Esophagus squamous epithelium (tissue), 5 donors: ENCODE results near the gene TEX44. TPM values are rescaled to one million over a fixed set of nuclear protein-coding genes. Genes with fewer than 3 reads are reported as not detected.
"Not testable (repeated sequence)": the region's sequence is repeated elsewhere in the genome, so short reads cannot be mapped to it uniquely, and the experiment has no call there.

ENCODE experiments used
- DNase-seq: peaks from one replicate; lab custom pipeline; 2025; lab: John Stamatoyannopoulos, UW
- H3K27ac ChIP-seq, 4 donors: fragments of 200-600 bp; sonication (generic); one replicate each; pipeline ENCODE4 v1.5.1; 2016 to 2019; ENCODE audit warnings: mild to moderate bottlenecking in 1 of 4
- H3K27me3 ChIP-seq, 4 donors: fragments of 200-600 bp; sonication (generic); 1 replicate in 3 of 4; 2 replicates in 1 of 4; pipeline versions ENCODE4 v1.5.1 to v1.6.0; 2017 to 2021; ENCODE audit warnings: antibody characterized with exemption in 1 of 4
- H3K36me3 ChIP-seq, 3 donors: fragments of 200-600 bp; sonication (generic); one replicate each; pipeline ENCODE4 v1.5.1; 2016 to 2019
- H3K4me1 ChIP-seq, 3 donors: fragments of 200-600 bp; sonication (generic); one replicate each; pipeline ENCODE4 v1.5.1; 2017 to 2019
- H3K4me3 ChIP-seq, 4 donors: fragments of 200-600 bp; sonication (generic); 1 replicate in 3 of 4; 2 replicates in 1 of 4; pipeline ENCODE4 v1.5.1; 2016 to 2019; ENCODE audit warnings: mild to moderate bottlenecking in 2 of 4, moderate library complexity in 1 of 4
- H3K9me3 ChIP-seq, 3 donors: fragments of 200-600 bp; sonication (generic); one replicate each; pipeline ENCODE4 v1.5.1; 2016 to 2019
- CTCF ChIP-seq, 6 experiments: fragments of 450-650 bp in 4 of 6; fragments of 200-600 bp in 2 of 6; sonication (generic) in 2 of 6; IDR thresholded peaks; one replicate each; pipeline ENCODE4 v1.5.1; 2016 to 2019; ENCODE audit warnings: antibody characterized with exemption in 6 of 6, mild to moderate bottlenecking in 4 of 6, moderate library complexity in 4 of 6
- POLR2A ChIP-seq, 4 donors: fragments of 450-650 bp; IDR thresholded peaks; one replicate each; pipeline ENCODE4 v1.6.1; 2017; ENCODE audit warnings: antibody characterized with exemption in 4 of 4, mild to moderate bottlenecking in 4 of 4, moderate library complexity in 3 of 4
- WGBS, 2 donors: methylation state at CpG; one replicate each; pipeline ENCODE4 v1.1.5; 2018; 5-methylcytosine and 5-hydroxymethylcytosine counted together
- intact Hi-C: fragments of 100-400 bp; cut with DNase I; formaldehyde crosslinking; loops from one replicate; pipeline ENCODE4 v1.15.0; 2022
- total RNA-seq, 4 donors: library from RNA; depleted of rRNA; stranded (reverse); fragments of >200 nt; gene quantifications; one replicate each; pipeline ENCODE4 v1.1.0, GENCODE V29; 2016
- donor health status: DM: yes; HTN: yes; CAD: no.

Gene TEX44
- total RNA-seq, 4 donors from 2014 or later: not detected

DNA sequence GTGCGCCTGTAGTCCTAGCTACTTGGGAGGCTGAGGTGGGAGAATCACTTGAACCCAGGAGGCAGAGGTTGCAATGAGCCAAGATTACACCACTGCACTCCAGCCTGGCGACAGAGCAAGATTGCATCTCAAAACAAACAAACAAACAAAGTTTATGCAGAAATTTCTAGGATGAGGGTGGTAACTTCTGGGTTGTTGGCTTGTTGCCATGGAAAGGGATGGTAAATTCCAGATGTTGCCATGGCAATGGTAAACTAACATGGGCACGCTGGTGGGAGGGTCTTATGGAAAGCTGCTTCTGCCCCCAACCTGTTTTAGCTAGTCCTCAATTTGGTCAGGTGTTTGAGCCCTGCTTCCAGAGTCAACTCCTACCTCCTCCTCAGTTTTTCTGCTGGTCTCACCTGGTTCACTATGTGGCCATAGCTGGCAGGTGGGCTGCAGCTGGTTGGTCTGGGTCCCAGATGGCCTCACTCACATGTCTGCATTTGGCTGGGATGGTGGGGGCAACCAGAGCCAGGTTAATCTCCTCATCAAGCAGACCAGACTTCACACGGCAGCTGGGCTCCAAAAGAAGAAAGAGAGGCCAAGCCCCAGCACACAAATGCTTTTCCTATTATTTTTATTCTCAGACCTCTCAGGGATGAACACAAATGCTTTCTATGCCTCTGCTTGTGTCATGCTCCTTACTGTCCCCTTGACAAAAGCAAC lies 26.6 kb upstream of the TEX44 start:
- Histone ChIP-seq H3K4me3 (no peak overlapping the region), H3K4me1 (peaks cover 0 to 13% (median 0%) of the 10 kb centered on the region in 3 donors), H3K27me3 (no peaks in the 10 kb centered on the region), H3K36me3 (no peaks in the 10 kb centered on the region), H3K9me3 (no peaks in the 10 kb centered on the region), H3K27ac (no peak overlapping the region)
- WGBS, 2 donors: 57 to 65% methylated on average over 3 to 4 of the region's 4 CpGs
- no peak for DNase-seq
- intact Hi-C loops: loop anchor here (5.0 kb wide), 1 partner anchor 36 kb away; no protein-coding TSS in a partner anchor
- no peak for TF ChIP-seq CTCF (IDR thresholded peaks at IDR 0.05)
- TF ChIP-seq POLR2A (IDR thresholded peaks at IDR 0.05): no peak

- Histone ChIP-seq H3K9me3 (no peaks in the 10 kb centered on the region), H3K4me3 (no peak overlapping the region), H3K27ac (no peak overlapping the region), H3K4me1 (peaks cover 0 to 21% (median 8%) of the 10 kb centered on the region in 3 donors), H3K27me3 (no peaks in the 10 kb centered on the region), H3K36me3 (no peaks in the 10 kb centered on the region)
- intact Hi-C loops: loop anchor here (5.0 kb wide), 1 partner anchor 35 kb away; no protein-coding TSS in a partner anchor
- no peak for DNase-seq
- TF ChIP-seq POLR2A (IDR thresholded peaks at IDR 0.05): no peak
- TF ChIP-seq CTCF (IDR thresholded peaks at IDR 0.05): no peak
- 85 to 100% methylated on average over 3 of the region's 3 CpGs for WGBS, 2 donors
Measured at GRCh38 chr2:231567159-231567558, 25.5 kb upstream of the TEX44 start.

DNA sequence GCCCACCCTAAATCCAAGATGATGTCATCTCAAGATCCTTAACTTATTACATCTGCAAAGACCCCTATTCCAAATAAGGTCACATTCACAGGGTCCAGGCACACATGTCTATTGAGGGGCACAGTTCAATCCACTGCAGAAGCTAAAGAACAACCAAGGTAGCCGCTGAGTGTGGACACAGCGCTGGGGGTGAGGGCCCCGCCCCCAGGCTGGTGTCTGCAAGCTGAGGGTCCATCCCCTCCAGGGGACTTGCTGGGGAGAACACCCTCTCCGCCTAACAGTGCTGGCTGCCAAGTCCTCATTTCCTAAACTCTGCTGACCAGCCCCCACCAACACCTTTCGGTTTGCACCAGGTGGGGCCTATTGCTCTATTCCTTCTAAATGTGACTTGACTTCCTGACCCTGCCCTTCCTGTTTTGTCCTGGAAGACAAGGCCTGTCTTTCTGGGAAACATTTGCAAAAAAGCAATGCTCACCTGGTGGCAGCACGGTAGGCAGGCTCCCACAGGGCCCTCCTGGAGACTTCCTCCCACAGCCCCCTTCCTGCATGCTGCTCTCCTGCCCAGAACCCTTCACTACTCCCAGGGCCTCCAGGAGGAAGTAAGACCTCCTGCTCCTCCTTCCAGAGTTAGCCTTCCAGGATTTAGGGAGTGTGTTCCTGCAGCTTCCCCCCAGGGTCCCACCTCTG lies 24.4 kb upstream of the TEX44 start:
- DNase-seq: no peak
- Histone ChIP-seq H3K4me1 (peaks cover 0 to 21% (median 8%) of the 10 kb centered on the region in 3 donors), H3K9me3 (no peaks in the 10 kb centered on the region), H3K27me3 (no peaks in the 10 kb centered on the region), H3K36me3 (no peaks in the 10 kb centered on the region), H3K4me3 (no peak overlapping the region), H3K27ac (no peak overlapping the region)
- whole genome bisulfite sequencing, 2 donors: 78 to 83% methylated on average over 6 of the region's 6 CpGs
- intact Hi-C loops: loop anchor here (5.0 kb wide), 1 partner anchor 34 kb away; no protein-coding TSS in a partner anchor
- TF ChIP-seq POLR2A (IDR thresholded peaks at IDR 0.05) (no peak), CTCF (IDR thresholded peaks at IDR 0.05) (no peak)

DNA sequence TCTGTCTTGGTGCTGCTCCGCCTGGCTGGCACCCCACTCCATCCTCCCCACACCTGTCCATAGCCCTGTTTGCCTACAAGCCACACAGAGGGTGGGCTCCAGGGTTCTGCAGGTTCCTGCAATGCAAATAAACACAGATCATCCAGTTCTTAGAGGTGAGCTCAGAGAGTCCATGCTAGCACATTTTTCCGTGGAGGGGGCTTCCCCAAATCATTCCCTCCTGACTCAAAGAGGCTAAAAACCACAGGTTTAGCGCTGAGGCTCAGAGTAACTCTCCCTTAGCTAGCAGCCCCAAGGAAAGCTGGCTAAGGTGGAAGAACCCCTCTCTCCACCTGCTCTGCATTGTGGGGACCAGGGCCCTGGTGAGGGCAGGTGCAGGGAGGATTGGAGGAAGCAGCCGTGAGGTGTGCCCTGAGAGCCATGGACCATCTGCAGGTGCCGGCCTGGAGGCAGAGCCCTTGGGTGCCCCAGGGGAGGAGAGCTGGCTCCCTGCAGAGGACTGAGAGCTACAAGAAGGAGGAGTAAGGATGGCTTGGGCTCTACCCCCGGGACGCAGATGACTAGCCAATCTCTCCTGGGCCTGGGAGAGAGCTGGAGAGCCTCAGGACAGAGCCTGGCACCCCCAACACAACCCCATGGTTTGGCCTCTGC lies 23.8 kb upstream of the TEX44 start:
- Histone ChIP-seq H3K27me3 (no peaks in the 10 kb centered on the region), H3K36me3 (no peaks in the 10 kb centered on the region), H3K9me3 (no peaks in the 10 kb centered on the region), H3K4me1 (peaks cover 0 to 14% (median 8%) of the 10 kb centered on the region in 3 donors), H3K27ac (no peak overlapping the region), H3K4me3 (no peak overlapping the region)
- no peak for DNase-seq
- TF ChIP-seq CTCF (IDR thresholded peaks at IDR 0.05) (no peak), POLR2A (IDR thresholded peaks at IDR 0.05) (no peak)
- 69 to 81% methylated on average over 3 to 5 of the region's 7 CpGs for WGBS, 2 donors
- intact Hi-C loops: loop anchor here (5.0 kb wide), 1 partner anchor 33 kb away; no protein-coding TSS in a partner anchor

DNA sequence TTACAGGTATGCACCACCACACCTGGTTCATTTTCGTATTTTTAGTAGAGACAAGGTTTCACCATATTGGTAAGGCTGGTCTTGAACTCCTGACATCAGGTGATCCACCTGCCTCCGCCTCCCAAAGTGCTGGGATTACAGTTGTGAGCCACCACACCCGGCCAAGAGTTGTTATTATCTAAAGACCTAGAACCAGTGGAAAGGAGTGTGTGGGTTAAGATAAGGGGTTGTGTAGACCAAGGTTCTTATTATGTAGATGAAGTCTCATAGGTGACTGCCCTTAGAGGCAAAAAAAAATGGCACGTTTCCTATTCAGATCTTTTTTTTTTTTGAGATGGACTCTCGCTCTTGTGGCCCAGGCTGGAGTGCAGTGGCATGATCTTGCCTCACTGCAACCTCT lies 21.7 kb upstream of the TEX44 start:
- intact Hi-C loops, H3K36me3 ChIP-seq, H3K27ac ChIP-seq, H3K4me3 ChIP-seq, H3K27me3 ChIP-seq, DNase-seq, H3K9me3 ChIP-seq: not testable (repeated sequence)
- 83 to 84% methylated on average over 5 of the region's 5 CpGs for WGBS, 2 donors
- H3K4me1 ChIP-seq: peaks cover 0 to 13% (median 8%) of the 10 kb centered on the region in 3 donors
